GM21717 (cell line): ENCODE results near the gene MOB3C.

ENCODE experiments used
- ATAC-seq: cut with Tn5 transposase; IDR thresholded peaks from one replicate; pipeline ENCODE4 v1.9.1; 2021; ENCODE audit warnings: mild to moderate bottlenecking, moderate library complexity; ENCODE audit not compliant: unreplicated experiment

MOB3C gene

GRCh38 chr1:46639547-46639946, 22.9 kb upstream of the MOB3C start:
- ATAC-seq, result no peak

DNA sequence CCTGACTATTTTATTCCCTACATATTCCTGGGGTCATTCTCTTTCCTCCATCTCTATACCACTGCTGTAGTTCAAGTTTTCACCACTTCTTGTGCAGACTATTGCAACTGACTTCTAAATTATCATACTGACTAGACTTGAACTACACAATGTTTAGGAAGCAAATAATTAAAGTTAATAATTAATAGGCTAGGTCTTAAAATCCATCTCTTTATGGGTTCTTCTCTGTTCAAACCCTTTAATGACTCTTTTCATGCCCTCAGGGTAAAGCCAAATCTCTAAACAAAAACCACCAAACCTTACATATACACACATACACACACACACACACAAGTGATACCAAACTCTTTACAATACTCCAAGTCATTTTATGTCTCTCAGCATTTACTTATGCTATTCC, 22.3 kb upstream of the MOB3C start:
- no peak for ATAC-seq

- no peak for ATAC-seq
These were observed 21.0 kb upstream of the MOB3C start for GRCh38 chr1:46637444-46638083.

DNA sequence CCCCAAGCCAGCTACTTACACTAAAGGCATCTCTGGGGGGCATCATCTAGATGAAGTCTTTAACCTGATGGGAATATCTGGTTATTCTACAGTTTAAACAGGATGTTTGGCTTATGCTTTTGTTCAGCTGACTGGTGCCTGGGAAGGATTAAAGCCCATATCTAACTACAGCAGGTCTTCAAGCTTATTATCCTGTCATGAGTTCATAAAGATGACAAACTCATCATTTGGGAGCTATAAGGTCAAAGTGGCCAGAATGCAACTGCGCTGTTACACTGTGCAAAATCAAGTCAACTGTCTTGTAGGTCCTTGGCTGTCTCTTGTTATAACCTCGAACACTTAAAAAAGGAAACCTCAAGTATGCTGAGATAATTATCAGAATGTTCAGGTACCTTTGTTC, 18.6 kb upstream of the MOB3C start:
- no peak for ATAC-seq

DNA sequence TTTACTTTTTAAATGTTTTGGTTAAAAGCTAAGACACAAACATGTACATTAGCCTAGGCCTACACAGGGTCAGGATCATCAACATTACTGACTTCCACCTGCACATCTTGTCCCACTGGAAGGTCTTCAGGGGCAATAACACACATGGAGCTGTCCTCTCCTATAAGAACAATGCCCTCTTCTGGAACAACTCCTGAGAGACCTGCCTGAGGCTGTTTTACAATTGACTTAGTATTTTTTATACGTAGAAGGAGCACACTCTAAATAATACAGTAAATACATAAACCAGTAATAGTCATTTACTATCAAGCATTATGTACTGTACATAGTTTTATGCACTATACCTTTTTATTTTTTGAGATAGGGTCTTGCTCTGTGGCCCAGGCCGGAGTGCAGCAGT, 14.1 kb upstream of the MOB3C start:
- no peak for ATAC-seq

DNA sequence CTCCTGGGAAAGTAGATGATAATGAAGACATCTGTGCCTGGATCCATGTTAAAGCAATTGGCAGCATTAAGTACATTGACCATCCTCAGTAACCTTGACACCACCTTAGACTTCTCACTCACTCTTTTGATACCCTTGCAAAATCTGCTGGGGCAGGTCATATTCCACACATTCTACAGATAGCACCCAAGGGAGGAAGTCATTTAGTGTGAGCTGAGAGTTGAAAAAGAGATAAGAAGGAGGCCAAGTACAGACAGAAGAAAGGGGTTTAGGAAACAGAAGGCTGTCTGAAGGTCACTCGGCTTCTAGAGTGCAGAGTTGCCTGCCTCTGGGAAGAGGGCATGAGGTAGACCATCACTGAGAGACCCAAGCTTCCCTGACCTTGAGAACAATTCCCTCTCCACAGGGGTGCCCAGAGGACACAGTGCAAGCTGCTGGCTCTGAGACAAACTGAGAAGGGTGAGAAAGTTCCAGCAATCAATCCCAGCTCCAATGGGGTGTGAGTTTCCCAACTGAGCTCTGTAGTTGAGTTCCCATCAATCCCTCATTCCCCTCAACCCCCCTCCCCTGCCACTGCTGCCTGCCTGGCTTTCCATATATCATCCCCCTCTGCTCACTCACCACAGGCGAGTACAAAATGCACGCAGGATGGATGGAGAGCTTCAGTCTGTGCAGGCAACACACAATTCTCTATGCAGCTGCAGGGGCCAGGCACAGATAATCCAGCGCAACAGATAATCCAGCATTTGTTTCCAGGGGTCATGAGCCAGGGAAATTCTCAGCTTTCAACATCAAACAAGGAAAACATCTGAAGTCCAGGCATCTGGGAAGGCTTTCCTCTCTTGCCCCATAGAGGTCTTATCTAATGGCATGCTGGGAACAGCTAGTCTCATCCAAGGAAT, 7.4 kb upstream of the MOB3C start:
- no peak for ATAC-seq

DNA sequence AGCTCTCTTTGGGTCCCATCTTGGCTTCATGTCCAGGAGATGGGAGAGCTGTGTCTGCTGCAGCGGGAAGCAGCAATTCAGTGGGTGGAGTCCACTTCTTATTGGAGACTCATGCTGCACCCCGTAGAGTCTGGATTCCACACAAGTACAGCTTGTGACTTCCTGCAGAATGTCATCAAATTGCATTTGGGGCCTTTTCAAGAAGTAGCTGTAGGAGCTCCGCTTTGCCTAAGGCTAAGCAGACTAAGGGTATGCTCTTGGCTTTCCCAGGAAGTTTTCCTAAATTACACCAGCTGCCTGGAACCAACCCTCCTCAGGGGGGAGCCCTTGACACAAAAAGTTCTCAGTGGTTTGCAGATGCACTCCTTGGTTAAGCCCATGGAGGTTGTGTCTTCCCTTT, 5.7 kb upstream of the MOB3C start:
- no peak for ATAC-seq

DNA sequence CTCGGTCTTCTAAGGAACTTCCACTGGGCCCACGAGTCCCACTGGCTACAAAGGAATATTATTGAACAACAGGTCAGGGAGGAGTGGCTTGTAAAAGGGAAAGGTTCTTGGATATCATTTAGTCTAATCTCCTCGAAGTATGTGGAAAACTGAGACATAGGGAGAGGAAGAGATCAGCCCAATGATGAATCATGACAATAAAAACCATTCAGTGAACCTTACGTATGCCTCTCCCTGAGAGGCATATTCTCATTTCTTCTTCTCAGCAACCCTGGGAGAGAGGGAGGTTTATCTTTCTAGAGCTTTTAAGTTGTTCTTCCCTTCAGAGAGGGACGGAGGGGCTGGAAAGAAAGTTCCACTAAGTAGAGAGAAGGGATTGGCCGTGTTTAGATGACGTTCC, 5.3 kb upstream of the MOB3C start:
- no peak for ATAC-seq

DNA sequence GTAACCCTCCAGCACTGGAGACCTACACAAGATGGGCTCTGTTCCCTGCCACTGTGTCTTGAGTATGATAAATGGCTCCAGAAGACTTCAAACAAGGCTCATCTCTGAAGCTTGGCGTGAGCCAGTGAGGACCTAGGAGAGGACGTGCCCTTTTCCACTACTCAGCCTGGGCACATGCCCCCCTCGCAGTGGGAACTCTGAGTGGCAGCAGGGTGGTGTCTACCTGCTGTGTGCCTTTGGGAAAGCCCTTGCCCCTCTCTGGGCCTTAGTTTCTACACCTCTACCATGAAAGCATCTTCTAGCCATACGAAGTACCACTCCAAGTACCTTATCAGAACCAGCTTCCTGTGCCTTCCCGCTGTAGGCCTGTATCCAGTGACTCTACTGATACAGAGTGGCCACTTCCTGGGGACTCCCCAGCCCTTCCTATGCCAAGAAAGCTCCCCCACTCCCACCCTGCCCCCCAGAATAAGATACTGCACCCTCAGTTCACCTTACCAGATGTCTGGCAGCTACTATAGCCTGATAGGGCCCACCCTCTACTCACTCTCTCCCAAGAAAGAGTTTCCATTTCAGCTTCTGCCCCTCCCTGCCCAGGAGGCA, 3.1 kb upstream of the MOB3C start:
- ATAC-seq, result no peak

DNA sequence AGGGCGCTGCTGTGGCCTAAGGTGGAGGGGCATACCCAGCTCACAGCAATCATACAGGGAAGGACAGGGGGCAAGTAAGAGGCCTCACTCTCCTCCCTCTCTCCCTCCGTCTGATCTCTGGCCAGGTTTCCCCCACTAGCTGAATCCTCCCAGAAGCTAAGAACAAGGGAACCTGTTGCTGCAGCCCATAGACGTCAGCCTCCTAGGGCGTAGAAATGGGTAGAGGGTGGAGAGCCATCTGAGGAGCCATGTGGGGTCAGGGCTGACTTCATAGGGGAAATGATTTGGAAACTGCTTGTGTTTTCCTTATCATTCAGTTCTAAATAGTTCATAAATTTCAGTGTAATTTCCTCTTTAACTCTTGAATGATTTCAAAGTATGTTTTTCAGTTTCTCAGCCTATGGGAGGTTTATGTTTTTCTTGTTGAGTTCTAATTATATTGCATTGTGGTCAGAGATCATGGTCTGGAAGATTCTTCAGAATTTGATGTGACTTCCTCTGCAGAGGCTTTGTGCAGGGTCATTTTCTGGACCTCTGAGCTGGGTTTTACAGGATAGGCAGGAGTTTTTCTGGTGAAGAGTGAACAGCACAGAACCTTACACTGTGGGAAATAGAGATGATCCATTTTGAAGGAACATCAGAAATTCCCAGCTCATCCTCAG, 2.3 kb upstream of the MOB3C start:
- ATAC-seq, result no peak

DNA sequence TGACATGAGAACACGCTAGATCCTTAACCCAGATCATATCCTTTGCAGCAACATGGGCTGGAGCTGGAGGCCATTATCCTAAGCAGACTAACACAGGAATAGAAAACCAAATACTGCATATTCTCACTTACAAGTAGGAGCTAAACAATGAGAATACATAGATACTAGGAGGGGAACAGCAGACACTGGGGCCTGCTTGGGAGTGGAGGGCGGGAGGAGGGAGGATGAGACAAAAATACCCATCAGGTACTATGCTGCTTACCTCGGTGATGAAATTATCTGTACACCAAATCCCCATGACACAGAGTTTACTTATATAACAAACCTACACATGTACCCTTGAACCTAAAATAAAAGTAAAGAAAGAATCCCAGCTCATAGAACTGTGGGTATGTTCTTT, 1.2 kb upstream of the MOB3C start:
- ATAC-seq, result no peak

DNA sequence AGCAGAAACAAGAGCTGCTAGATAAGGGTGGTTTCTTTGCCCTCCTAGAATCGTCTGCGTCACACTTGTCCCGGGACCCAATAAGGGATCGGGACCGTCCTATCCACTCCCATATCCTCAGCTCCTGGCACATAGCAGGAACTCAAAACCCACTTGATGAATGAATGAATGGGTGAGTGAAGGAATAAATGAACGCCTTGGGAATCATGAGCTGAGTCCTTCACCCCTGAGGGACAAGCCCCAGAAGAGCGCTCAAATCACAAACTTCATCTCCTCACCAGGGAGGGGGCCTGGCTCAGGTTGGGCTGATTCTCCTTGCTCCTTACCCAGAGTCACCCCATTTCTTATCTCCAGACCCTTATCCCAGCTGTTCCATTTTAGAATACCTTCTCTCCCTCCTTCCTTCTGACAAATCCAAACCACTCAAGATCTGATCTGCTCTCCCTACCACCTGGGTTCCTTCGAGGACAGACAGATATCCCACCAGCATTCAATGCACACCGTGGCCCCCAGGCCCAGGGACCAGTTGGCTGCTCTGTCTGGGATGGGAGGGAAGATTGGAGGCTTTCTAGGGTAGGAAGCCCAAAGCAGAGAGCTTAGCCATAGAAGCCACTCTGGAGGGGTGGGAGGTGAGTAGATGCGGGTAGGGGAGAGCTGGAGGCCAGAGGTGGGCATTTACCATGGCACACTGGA, 643 bp upstream of the MOB3C start:
- ATAC-seq, result no peak

DNA sequence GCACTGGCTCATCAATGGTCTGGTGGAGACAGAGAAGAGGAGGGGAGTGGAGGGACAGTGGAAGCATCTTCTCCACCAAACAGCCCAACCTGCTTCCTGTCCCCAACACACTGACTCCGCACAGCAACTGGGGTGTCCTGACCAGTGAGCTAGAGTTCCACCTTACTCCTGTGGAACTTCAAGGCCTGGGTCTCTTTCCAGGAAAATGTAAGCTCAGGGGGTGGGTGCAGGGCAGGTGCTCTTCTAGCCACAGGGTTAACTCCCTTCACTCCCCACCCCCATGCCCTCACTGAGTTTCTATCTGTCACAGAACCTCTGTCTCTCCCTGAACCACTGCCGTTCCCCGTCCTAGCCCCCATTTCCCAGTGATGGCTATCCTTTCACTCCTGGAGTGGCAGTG, 876 bp downstream of the MOB3C start:
- no peak for ATAC-seq

GRCh38 chr1:46615088-46615487, 1.5 kb downstream of the MOB3C start:
- no peak for ATAC-seq

DNA sequence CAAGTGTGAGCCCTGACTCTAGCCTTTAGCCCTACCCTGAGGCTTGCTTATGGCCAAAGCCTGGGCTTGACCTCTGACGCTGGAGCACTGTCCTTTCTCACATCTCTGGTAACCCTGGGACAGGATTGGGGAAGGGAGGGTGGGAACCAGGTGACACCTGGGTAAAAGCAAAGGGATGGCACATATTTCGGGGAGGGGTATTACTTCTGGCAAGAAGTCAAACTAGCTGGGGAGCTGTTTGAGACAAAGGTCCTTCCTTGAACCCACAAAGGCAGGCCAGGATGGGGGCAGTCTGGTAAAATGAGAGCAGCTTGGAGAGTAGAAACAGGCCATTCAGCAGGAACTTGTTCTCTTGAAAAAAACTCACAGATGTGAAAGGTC, 2.0 kb downstream of the MOB3C start:
- ATAC-seq, result no peak

DNA sequence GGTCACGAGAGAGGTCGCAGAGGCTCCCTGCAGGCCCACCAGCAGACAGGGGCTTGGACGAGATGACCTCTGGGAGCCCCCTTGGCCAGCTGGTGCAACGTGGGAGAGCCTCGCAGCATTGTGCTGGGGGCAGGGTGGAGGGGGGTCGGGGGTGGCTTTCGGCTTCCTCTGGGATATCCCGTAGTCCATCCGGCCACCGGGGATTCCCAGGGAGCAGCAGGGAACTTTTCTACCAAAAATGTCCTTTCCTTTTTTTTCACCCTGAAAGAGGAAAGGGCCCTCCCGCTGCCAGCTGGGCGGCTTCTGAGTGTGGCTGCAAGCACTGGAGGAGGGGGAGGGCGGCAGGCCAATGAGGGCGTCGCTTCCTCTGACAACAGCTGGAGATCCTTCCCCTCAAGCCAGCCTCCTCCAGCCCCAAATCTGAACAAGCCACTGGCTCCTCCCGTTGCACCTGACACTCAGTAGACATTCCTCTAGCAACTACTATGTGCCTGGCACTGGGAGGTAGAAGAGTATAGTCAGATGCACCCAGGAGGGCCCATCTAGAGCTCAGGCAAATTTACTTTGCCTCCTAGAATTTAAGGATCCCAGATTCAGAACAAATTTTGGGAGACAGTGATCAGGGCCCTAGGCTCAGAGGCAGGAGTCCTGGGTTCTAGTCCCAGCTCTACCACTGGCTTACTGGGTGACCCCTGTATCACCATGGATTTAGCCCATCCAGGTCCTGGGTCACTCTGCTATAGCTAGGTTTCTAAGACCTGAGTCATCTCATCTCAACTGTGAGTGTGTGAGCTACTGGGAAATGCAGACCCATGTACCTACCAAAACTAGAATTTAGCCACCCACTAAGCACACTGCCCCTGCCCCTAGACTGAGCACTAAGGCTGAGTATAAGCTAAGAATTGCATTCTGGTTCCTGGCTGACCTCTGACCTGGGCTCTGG, 2.7 kb downstream of the MOB3C start:
- peak; percentile 72 for ATAC-seq

- ATAC-seq, result no peak
These were observed 3.5 kb downstream of the MOB3C start for GRCh38 chr1:46612937-46613660.

DNA sequence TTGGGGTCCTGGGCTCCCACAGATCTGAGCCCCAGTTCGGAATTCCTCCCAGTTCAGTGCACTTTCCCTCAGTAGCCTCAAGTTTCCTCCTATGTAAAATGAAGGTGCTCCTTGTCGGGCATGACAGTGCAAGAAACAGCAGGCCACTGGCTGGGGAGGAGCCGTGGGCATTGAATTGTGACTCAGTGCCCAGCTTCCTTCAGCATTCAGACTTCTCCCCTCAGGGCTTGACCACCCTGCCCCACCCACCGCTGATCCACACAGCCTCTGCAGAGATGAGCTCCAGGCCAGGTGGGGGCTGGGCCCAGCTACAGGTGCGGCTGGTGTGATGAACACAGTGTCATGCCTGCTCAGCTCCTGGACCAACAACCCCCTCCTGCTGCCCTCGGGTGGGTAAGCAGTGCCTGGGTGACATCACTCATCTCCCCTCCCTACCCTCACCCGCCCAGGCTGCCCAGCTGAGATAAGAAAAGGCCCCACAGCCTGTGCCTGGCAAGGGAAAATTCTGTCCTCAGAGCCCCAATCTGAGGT, 4.9 kb downstream of the MOB3C start:
- ATAC-seq, result no peak
